Neuronal stem cell (in vitro differentiated cells): ENCODE measurements around the gene MFAP4.

ENCODE experiments used
- DNase-seq: peaks from one replicate; pipeline ENCODE4 v3.0.0-alpha.2; 2013; ENCODE audit warnings: low spot score
- H2AFZ ChIP-seq: one replicate; pipeline ENCODE4 v1.6.1; 2013; ENCODE audit warnings: mild to moderate bottlenecking, low read length, inconsistent platforms
- H2AK5ac ChIP-seq: 2 replicates; pipeline ENCODE4 v1.6.1; 2013; ENCODE audit warnings: low read depth, mild to moderate bottlenecking, inconsistent platforms, low read length, moderate library complexity, mixed read lengths
- H2BK120ac ChIP-seq: 2 replicates; pipeline ENCODE4 v1.6.1; 2013; ENCODE audit warnings: low read depth, mild to moderate bottlenecking, inconsistent platforms, low read length, moderate library complexity, mixed read lengths
- H2BK12ac ChIP-seq: one replicate; pipeline ENCODE4 v1.6.1; 2013; ENCODE audit warnings: low read length, inconsistent platforms
- H2BK15ac ChIP-seq: 2 replicates; pipeline ENCODE4 v1.6.1; 2013; ENCODE audit warnings: mild to moderate bottlenecking, low read length, inconsistent platforms, mixed read lengths
- H2BK5ac ChIP-seq: one replicate; pipeline ENCODE4 v1.6.1; 2013; ENCODE audit warnings: inconsistent platforms, mild to moderate bottlenecking, low read length, moderate library complexity
- H3K14ac ChIP-seq: one replicate; pipeline ENCODE4 v1.6.1; 2013; ENCODE audit warnings: low read length, inconsistent platforms
- H3K18ac ChIP-seq: 2 replicates; pipeline ENCODE4 v1.6.1; 2013; ENCODE audit warnings: low read length, inconsistent platforms
- H3K23ac ChIP-seq: 2 replicates; pipeline ENCODE4 v1.6.1; 2013; ENCODE audit warnings: low read depth, mild to moderate bottlenecking, mixed read lengths, low read length, inconsistent platforms; ENCODE audit not compliant: poor library complexity
- H3K27ac ChIP-seq: replicated peaks from 3 replicates; pipeline ENCODE4 v1.5.1; 2013; ENCODE audit warnings: low read length, inconsistent platforms
- H3K27me3 ChIP-seq, 3 experiments: 2 replicates each; pipeline ENCODE4 v1.6.1; 2013; ENCODE audit warnings: low read length in 3 of 3, mild to moderate bottlenecking in 2 of 3, inconsistent platforms in 1 of 3, low read depth in 1 of 3, mixed read lengths in 1 of 3, moderate library complexity in 1 of 3; ENCODE audit not compliant: control insufficient read depth in 3 of 3, insufficient read depth in 3 of 3
- H3K36me3 ChIP-seq, 2 donors: replicated peaks in 1 of 2; 2 replicates each; pipeline ENCODE4 v1.6.1; 2013; ENCODE audit warnings: low read length in 2 of 2; ENCODE audit not compliant: control insufficient read depth in 2 of 2, insufficient read depth in 2 of 2
- H3K4ac ChIP-seq: 2 replicates; pipeline ENCODE4 v1.6.1; 2013; ENCODE audit warnings: inconsistent platforms, mild to moderate bottlenecking, low read length, moderate library complexity
- H3K4me1 ChIP-seq, 2 donors: 1 replicate in 1 of 2; 2 replicates in 1 of 2; pipeline ENCODE4 v1.6.1; 2013; ENCODE audit warnings: low read length in 2 of 2, low read depth in 1 of 2; ENCODE audit not compliant: control insufficient read depth in 2 of 2, insufficient read depth in 1 of 2
- H3K4me2 ChIP-seq: one replicate; pipeline ENCODE4 v1.6.1; 2013; ENCODE audit warnings: mild to moderate bottlenecking, low read length, inconsistent platforms; ENCODE audit not compliant: insufficient read depth, poor library complexity, severe bottlenecking
- H3K4me3 ChIP-seq, 2 donors: 2 replicates each; pipeline ENCODE4 v1.5.1; 2013; ENCODE audit warnings: low read length in 2 of 2, mild to moderate bottlenecking in 2 of 2, inconsistent platforms in 1 of 2, moderate library complexity in 1 of 2
- H3K79me1 ChIP-seq: one replicate; pipeline ENCODE4 v1.6.1; 2013; ENCODE audit warnings: low read depth, mild to moderate bottlenecking, inconsistent platforms, low read length, moderate library complexity
- H3K9ac ChIP-seq: one replicate; pipeline ENCODE4 v1.6.1; 2013; ENCODE audit warnings: mild to moderate bottlenecking, low read depth, low read length, inconsistent platforms; ENCODE audit not compliant: poor library complexity
- H3K9me3 ChIP-seq, 2 donors: replicated peaks in 1 of 2; 2 replicates each; pipeline versions ENCODE3 to v1.6.1; 2013; ENCODE audit warnings: low read length in 2 of 2, mild to moderate bottlenecking in 2 of 2, inconsistent platforms in 1 of 2, low read depth in 1 of 2, mixed read lengths in 1 of 2, moderate library complexity in 1 of 2; ENCODE audit not compliant: control insufficient read depth in 2 of 2, insufficient read depth in 1 of 2
- H4K8ac ChIP-seq: one replicate; pipeline ENCODE4 v1.6.1; 2013; ENCODE audit warnings: low read depth, mild to moderate bottlenecking, inconsistent platforms, low read length, moderate library complexity
- H4K91ac ChIP-seq: one replicate; pipeline ENCODE4 v1.6.1; 2013; ENCODE audit warnings: low read length, low read depth, mild to moderate bottlenecking, inconsistent platforms; ENCODE audit not compliant: poor library complexity
- WGBS, 2 donors: extraction: QIAGEN DNeasy Blood & Tissue Kit; methylation state at CpG; one replicate each; pipeline ENCODE4 v1.1.7; 2013; ENCODE audit warnings: missing lambda C conversion rate in 2 of 2, mixed read lengths in 1 of 2; ENCODE audit not compliant: insufficient read length in 2 of 2, insufficient replicate concordance in 1 of 2; ENCODE audit errors: extremely low coverage in 2 of 2; 5-methylcytosine and 5-hydroxymethylcytosine counted together

Gene MFAP4

DNA sequence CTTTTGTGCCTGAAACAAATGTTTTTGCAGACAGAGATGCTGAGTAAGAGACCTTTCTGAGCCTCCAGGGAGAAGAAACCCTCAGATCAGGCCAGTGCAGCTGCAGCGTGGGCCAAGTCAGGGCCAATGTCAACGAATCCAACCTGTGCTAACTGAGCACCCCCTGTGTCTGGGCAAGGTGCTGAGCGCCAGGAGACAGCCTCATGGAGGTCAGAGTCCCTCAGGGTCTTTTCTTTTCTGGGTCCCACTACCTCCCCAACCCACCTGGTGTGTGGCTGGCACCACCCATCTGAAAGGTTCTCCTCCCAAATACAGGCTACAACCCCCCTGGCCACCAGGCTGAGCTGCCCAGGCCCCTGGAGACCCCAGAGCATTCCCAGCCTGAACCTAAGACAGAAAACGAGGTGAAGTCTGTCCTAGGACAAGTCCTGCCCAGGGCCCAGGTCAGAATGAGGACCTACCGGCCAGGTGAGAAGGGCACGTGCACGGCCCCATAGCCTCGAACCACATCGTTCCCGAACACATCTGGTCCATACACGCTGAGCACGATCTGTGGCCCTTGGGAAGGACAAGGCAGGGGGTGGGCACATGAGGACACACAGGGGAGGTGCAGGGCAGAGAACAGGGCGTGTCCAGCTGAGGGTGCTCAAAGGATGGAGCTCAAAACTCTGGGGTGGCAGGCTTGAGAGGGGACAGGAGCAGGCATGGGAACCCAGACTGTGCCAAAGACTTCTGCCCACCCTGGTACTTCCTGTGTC, 39.5 kb downstream of the MFAP4 start:
- H2BK120ac ChIP-seq: no peak overlapping the region
- no peak for DNase-seq
- no peak overlapping the region for H3K27ac ChIP-seq

GRCh38 chr17:19346351-19347255, 40.4 kb downstream of the MFAP4 start:
- Histone ChIP-seq H3K27me3 (no peaks in the 10 kb centered on the region), H3K14ac (peak overlapping the region; percentile 90), H2BK15ac (no peak overlapping the region), H2AFZ (no peak overlapping the region), H2BK12ac (no peak overlapping the region), H3K4me2 (no peak overlapping the region), H3K36me3 (peaks cover 0 to 5% of the 10 kb centered on the region in 2 donors), H2BK120ac (no peak overlapping the region), H3K27ac (no peak overlapping the region), H3K9me3 (peaks cover 0 to 2% of the 10 kb centered on the region in 2 donors), H3K4me1 (peaks cover 13 to 19% of the 10 kb centered on the region in 2 donors), H3K4ac (no peak overlapping the region), H3K23ac (no peak overlapping the region), H2BK5ac (no peak overlapping the region), H2AK5ac (no peak overlapping the region), H3K4me3 (no peak overlapping the region), H3K18ac (peak overlapping the region; percentile 67), H3K79me1 (peaks cover 3% of the 10 kb centered on the region), H4K8ac (no peak overlapping the region), H3K9ac (peak overlapping the region; percentile 89), H4K91ac (no peak overlapping the region)
- WGBS, 2 donors: no CpG with 5 or more reads among the region's 19 CpGs
- no peak for DNase-seq

More for the DNA sequence above, 39.5 kb downstream of the MFAP4 start:
- H2AFZ ChIP-seq: no peak overlapping the region
- H4K8ac ChIP-seq: no peak overlapping the region
- H2BK5ac ChIP-seq: peak overlapping the region; percentile 24
- H3K23ac ChIP-seq: no peak overlapping the region
- H3K36me3 ChIP-seq: peaks cover 0 to 5% of the 10 kb centered on the region in 2 donors
- peak overlapping the region; percentile 95 for H3K14ac ChIP-seq
- no peak overlapping the region for H3K4ac ChIP-seq
- H3K4me1 ChIP-seq: peaks cover 6 to 11% of the 10 kb centered on the region in 2 donors
- H3K27me3 ChIP-seq: no peaks in the 10 kb centered on the region
- peaks cover 3% of the 10 kb centered on the region for H3K79me1 ChIP-seq
- H3K4me3 ChIP-seq: no peak overlapping the region
- H4K91ac ChIP-seq: no peak overlapping the region
- H3K18ac ChIP-seq: no peak overlapping the region
- WGBS, 2 donors: no CpG with 5 or more reads among the region's 13 CpGs
- peaks cover 0 to 2% of the 10 kb centered on the region in 2 donors for H3K9me3 ChIP-seq
- peak overlapping the region; percentile 93 for H2BK12ac ChIP-seq
- peak overlapping the region; percentile 69 for H2AK5ac ChIP-seq
- H3K4me2 ChIP-seq: no peak overlapping the region
- peak overlapping the region; percentile 75 for H3K9ac ChIP-seq
- H2BK15ac ChIP-seq: no peak overlapping the region

- H3K4me3 ChIP-seq: no peak overlapping the region
- H2BK15ac ChIP-seq: no peak overlapping the region
- peak overlapping the region; percentile 12 for H3K18ac ChIP-seq
- H2BK5ac ChIP-seq: no peak overlapping the region
- no CpG with 5 or more reads among the region's 13 CpGs for WGBS, 2 donors
- H3K9me3 ChIP-seq: peaks cover 0 to 2% of the 10 kb centered on the region in 2 donors
- no peak overlapping the region for H2BK12ac ChIP-seq
- no peaks in the 10 kb centered on the region for H3K27me3 ChIP-seq
- no peak overlapping the region for H3K4me2 ChIP-seq
- no peak overlapping the region for H3K14ac ChIP-seq
- peak overlapping the region; percentile 75 for H4K8ac ChIP-seq
- H2AK5ac ChIP-seq: no peak overlapping the region
- H2AFZ ChIP-seq: no peak overlapping the region
- H3K36me3 ChIP-seq: peaks cover 0 to 5% of the 10 kb centered on the region in 2 donors
- H2BK120ac ChIP-seq: no peak overlapping the region
- H4K91ac ChIP-seq: no peak overlapping the region
- peaks cover 3% of the 10 kb centered on the region for H3K79me1 ChIP-seq
- H3K4ac ChIP-seq: no peak overlapping the region
- H3K23ac ChIP-seq: no peak overlapping the region
- no peak overlapping the region for H3K27ac ChIP-seq
- peaks cover 15 to 19% of the 10 kb centered on the region in 2 donors for H3K4me1 ChIP-seq
- H3K9ac ChIP-seq: peak overlapping the region; percentile 65
- DNase-seq: no peak
Observed at GRCh38 chr17:19345486-19346350, 41.3 kb downstream of the MFAP4 start.
